ENCODE measurements around the gene BBX. TPM values are rescaled to one million over a fixed set of nuclear protein-coding genes. Genes with fewer than 3 reads are reported as not detected.

The BBX gene
- total and polyA plus RNA-seq, 2 of the 4 experiments (the other 2 are of a cell fraction): 13.6 to 107 TPM

GRCh38 chr3:107600780-107601179 is 78.0 kb downstream of the BBX start:
- ChIA-PET CTCF (no interaction called here), POLR2A (ENCODE audit: unreplicated experiment) (no interaction called here)
- BruUV-seq (replicated peaks): no TSS peak
- Histone ChIP-seq H3K56ac (ENCODE audit: extremely low read depth, insufficient read depth, low read length) (no peak overlapping the region), H4K8ac (ENCODE audit: low read depth in 2 of 2, low read length in 2 of 2) (no peak overlapping the region), H3K4ac (ENCODE audit: low read depth, low read length) (no peak overlapping the region), H2BK5ac (ENCODE audit: low read depth, low read length, poor library complexity, severe bottlenecking) (no peak overlapping the region), H3K79me1 (ENCODE audit: low read depth in 1 of 2, low read length in 2 of 2) (peaks cover 6 to 34% of the 10 kb centered on the region in 2 experiments), H3K9ac (ENCODE audit: low read depth, low read length) (no peak overlapping the region), H2AK9ac (replicated peaks; ENCODE audit: low read depth, low read length, poor library complexity) (no peak overlapping the region), H2BK15ac (ENCODE audit: low read depth, low read length) (no peak overlapping the region), H3K18ac (ENCODE audit: low read depth, low read length) (no peak overlapping the region), H3K9me1 (ENCODE audit: insufficient read depth, low read length) (0 out of 2 replicates have a peak, but pooled peaks cover 2% of the 10 kb centered on the region), H3K4me1 (ENCODE audit: control insufficient read depth, insufficient read depth, low read length) (peaks cover 4% of the 10 kb centered on the region; the same call in 1 of the 2 replicates), H3K23ac (ENCODE audit: low read depth, low read length) (no peak overlapping the region), H4K20me1 (ENCODE audit: insufficient read depth, low read length) (no peaks in the 10 kb centered on the region), H3K4me3 (ENCODE audit: insufficient read depth, low read depth, low read length) (no peak overlapping the region), H3K27ac (ENCODE audit: insufficient read depth, low read length) (no peak overlapping the region), H3K36me3 (ENCODE audit: control insufficient read depth, insufficient read depth, low read length) (no peaks in the 10 kb centered on the region), H3K14ac (replicated peaks; ENCODE audit: low read depth, low read length) (no peak overlapping the region; the same call in 1 of the 2 replicates), H4K5ac (ENCODE audit: low read depth, low read length) (no peak overlapping the region), H2BK20ac (ENCODE audit: low read depth, low read length) (no peak overlapping the region), H4K91ac (ENCODE audit: insufficient read depth, low read depth, low read length) (no peak overlapping the region), H2BK120ac (ENCODE audit: low read depth, low read length) (no peak overlapping the region), H3K27me3 (ENCODE audit: control insufficient read depth, insufficient read depth, low read length) (no peaks in the 10 kb centered on the region), H2AFZ (replicated peaks; ENCODE audit: low read length, poor library complexity) (no peak overlapping the region), H3K9me3 (ENCODE audit: control insufficient read depth, insufficient read depth, low read length) (no peaks in the 10 kb centered on the region), H3K4me2 (ENCODE audit: low read depth, low read length) (no peak overlapping the region), H2AK5ac (ENCODE audit: low read depth, low read length) (no peak overlapping the region)
- dilution Hi-C loops (cut with HindIII; ENCODE audit: low sequenced_read_pairs, unreplicated experiment) (no loop called here), intact Hi-C loops (cut with micrococcal nuclease) (no loop called here), in situ Hi-C loops (cut with MboI; ENCODE audit: low sequenced_read_pairs) (no loop called here)
- DNase-seq: no peak
- TF ChIP-seq RAD21 (IDR thresholded peaks at IDR 0.05; ENCODE audit: low read length) (no peak), RFX5 (IDR thresholded peaks at IDR 0.05; ENCODE audit: low read depth, low read length) (no peak), CEBPB (IDR thresholded peaks at IDR 0.05; ENCODE audit: low read depth, low read length) (no peak), POLR2A (IDR thresholded peaks at IDR 0.05; ENCODE audit: low read depth, low read length) (no peak), MAZ (IDR thresholded peaks at IDR 0.05; ENCODE audit: borderline replicate concordance, low read depth, low read length) (no peak), FOS (IDR thresholded peaks at IDR 0.05; ENCODE audit: low read depth, low read length) (no peak), MXI1 (IDR thresholded peaks at IDR 0.05; ENCODE audit: borderline replicate concordance, low read depth, low read length) (no peak), USF2 (IDR thresholded peaks at IDR 0.05; ENCODE audit: low read depth, low read length) (no peak), ELK1 (IDR thresholded peaks at IDR 0.05; ENCODE audit: borderline replicate concordance, low read depth, low read length) (no peak), CTCF (conservative IDR thresholded peaks at IDR 0.05; ENCODE audit: low read depth, low read length) (no peak), SMC3 (IDR thresholded peaks at IDR 0.05; ENCODE audit: low read depth, low read length) (no peak)
- WGBS, 2 experiments (ENCODE audit: extremely low coverage in 2 of 2, insufficient read length in 1 of 2): no CpG with 5 or more reads among the region's 1 CpG
- ATAC-seq (ENCODE audit: low read depth): no peak

Measured in IMR-90 (cell line).